Activated CD4-positive, alpha-beta T cell treated with anti-CD3 and anti-CD28 coated beads for 36 hours (primary cell): Measurements from ENCODE around the gene KLK2. TPM values are rescaled to one million over a fixed set of nuclear protein-coding genes. Genes with fewer than 3 reads are reported as not detected.

Experiments
- ATAC-seq: fragments of 200-7000 bp; cut with Tn5 transposase; one replicate; pipeline ENCODE4 v1.10.0; 2021; ENCODE audit warnings: mild to moderate bottlenecking, moderate library complexity
- CTCF ChIA-PET: fragments of 350-600 bp; sonication (Branson Sonifier 250); formaldehyde crosslinking; loops from one replicate; lab custom pipeline; 2021; ENCODE audit warnings: antibody characterized with exemption; lab: Charles Lee
- POLR2A ChIA-PET: fragments of 350-600 bp; sonication (Branson Sonifier 250); formaldehyde crosslinking; loops from one replicate; lab custom pipeline; 2021; ENCODE audit warnings: antibody characterized with exemption, inconsistent platforms; lab: Charles Lee
- DNase-seq: peaks from one replicate; pipeline ENCODE4 v3.0.0-alpha.2; 2020
- H3K27ac Mint-ChIP-seq: one replicate; pipeline ENCODE4 v1.8.0; 2021; ENCODE audit warnings: mixed read lengths
- H3K27me3 Mint-ChIP-seq: one replicate; pipeline ENCODE4 v1.8.0; 2021; ENCODE audit warnings: mixed read lengths
- H3K36me3 Mint-ChIP-seq: one replicate; pipeline ENCODE4 v1.8.0; 2021; ENCODE audit warnings: low read depth, mixed read lengths
- H3K4me1 Mint-ChIP-seq: one replicate; pipeline ENCODE4 v1.8.0; 2021; ENCODE audit warnings: mixed read lengths
- H3K4me3 Mint-ChIP-seq: one replicate; pipeline ENCODE4 v1.8.0; 2021; ENCODE audit warnings: mild to moderate bottlenecking, moderate library complexity, mixed read lengths
- H3K9me3 Mint-ChIP-seq: one replicate; pipeline ENCODE4 v1.8.0; 2021; ENCODE audit warnings: low read depth, mixed read lengths
- intact Hi-C, 2 experiments: fragments of 100-400 bp; cut with DNase I in 1 of 2; cut with micrococcal nuclease in 1 of 2; formaldehyde crosslinking; loops; one replicate each; pipeline versions ENCODE4 v1.14.2 to v1.15.1; 2022 to 2024; cut with DNase I, micrococcal nuclease
- total RNA-seq, 2 experiments: library from RNA; stranded (reverse); gene quantifications; one replicate each; pipeline ENCODE4 v1.2.3, GENCODE V29; 2021

Gene KLK2
- total RNA-seq, 2 experiments from 2014 or later = not detected

- no peak overlapping the region for H3K27ac Mint-ChIP-seq
- DNase-seq (peak; percentile 65), ATAC-seq (peak; percentile 97)
- H3K4me1 Mint-ChIP-seq = peaks cover 3% of the 10 kb centered on the region
- ChIA-PET POLR2A (no interaction called here), CTCF (interaction anchor here (0.7 to 0.8 kb wide), 3 partner anchors 9 to 760 kb away, joined by 3 read pairs; no protein-coding TSS in a partner anchor)
- no peak overlapping the region for H3K4me3 Mint-ChIP-seq
- H3K27me3 Mint-ChIP-seq = peaks cover 23% of the 10 kb centered on the region
- H3K36me3 Mint-ChIP-seq = no peaks in the 10 kb centered on the region
- intact Hi-C loops = no loop called here
- H3K9me3 Mint-ChIP-seq = peaks cover 10% of the 10 kb centered on the region
Observed at GRCh38 chr19:50896591-50897190, 23.5 kb downstream of the KLK2 start.

- Mint-ChIP-seq H3K27me3 (peaks cover 23% of the 10 kb centered on the region), H3K9me3 (peaks cover 10% of the 10 kb centered on the region), H3K27ac (no peak overlapping the region), H3K4me3 (no peak overlapping the region), H3K36me3 (no peaks in the 10 kb centered on the region), H3K4me1 (peaks cover 3% of the 10 kb centered on the region)
- ChIA-PET CTCF (interaction anchor here (0.8 kb wide), 1 partner anchor 8 kb away, joined by 3 read pairs; no protein-coding TSS in a partner anchor), POLR2A (no interaction called here)
- DNase-seq (no peak), ATAC-seq (no peak)
- intact Hi-C loops = no loop called here
Observed at GRCh38 chr19:50897191-50897607, 24.0 kb downstream of the KLK2 start.

- peaks cover 10% of the 10 kb centered on the region for H3K9me3 Mint-ChIP-seq
- no peak for DNase-seq
- peaks cover 3% of the 10 kb centered on the region for H3K4me1 Mint-ChIP-seq
- intact Hi-C loops = no loop called here
- no peak overlapping the region for H3K4me3 Mint-ChIP-seq
- ChIA-PET POLR2A (no interaction called here), CTCF (interaction anchor here (0.7 to 1.9 kb wide), 2 partner anchors 24 to 102 kb away, joined by 4 read pairs; no protein-coding TSS in a partner anchor)
- H3K36me3 Mint-ChIP-seq = no peaks in the 10 kb centered on the region
- no peak overlapping the region for H3K27ac Mint-ChIP-seq
- ATAC-seq = no peak
- peaks cover 25% of the 10 kb centered on the region for H3K27me3 Mint-ChIP-seq
Observed at GRCh38 chr19:50897612-50898011, 24.4 kb downstream of the KLK2 start.

GRCh38 chr19:50898018-50898417 lies 24.8 kb downstream of the KLK2 start:
- ATAC-seq = no peak
- CTCF ChIA-PET = interaction anchor here (0.7 to 1.9 kb wide), 2 partner anchors 24 to 102 kb away, joined by 4 read pairs; no protein-coding TSS in a partner anchor
- H3K4me3 Mint-ChIP-seq = no peak overlapping the region
- no peaks in the 10 kb centered on the region for H3K36me3 Mint-ChIP-seq
- POLR2A ChIA-PET = no interaction called here
- no peak for DNase-seq
- intact Hi-C loops = no loop called here
- H3K9me3 Mint-ChIP-seq = peaks cover 10% of the 10 kb centered on the region
- H3K27me3 Mint-ChIP-seq = peaks cover 25% of the 10 kb centered on the region
- H3K27ac Mint-ChIP-seq = no peak overlapping the region
- H3K4me1 Mint-ChIP-seq = peaks cover 3% of the 10 kb centered on the region

GRCh38 chr19:50899569-50899968 lies 26.3 kb downstream of the KLK2 start:
- DNase-seq = no peak
- ChIA-PET POLR2A (no interaction called here), CTCF (interaction anchor here (1.9 kb wide), 1 partner anchor 22 kb away, joined by 4 read pairs; no protein-coding TSS in a partner anchor)

GRCh38 chr19:50902640-50903039 lies 29.4 kb downstream of the KLK2 start:
- no peak for ATAC-seq
- Mint-ChIP-seq H3K36me3 (no peaks in the 10 kb centered on the region), H3K27me3 (peaks cover 32% of the 10 kb centered on the region), H3K9me3 (no peaks in the 10 kb centered on the region), H3K4me3 (no peak overlapping the region), H3K27ac (no peak overlapping the region), H3K4me1 (no peaks in the 10 kb centered on the region)
- CTCF ChIA-PET = no interaction called here
- POLR2A ChIA-PET = no interaction called here
- intact Hi-C loops = no loop called here
- DNase-seq = no peak

More at GRCh38 chr19:50899569-50899968, 26.3 kb downstream of the KLK2 start:
- no peak overlapping the region for H3K27ac Mint-ChIP-seq
- intact Hi-C loops = no loop called here
- ATAC-seq = no peak
- peaks cover 3% of the 10 kb centered on the region for H3K4me1 Mint-ChIP-seq
- H3K9me3 Mint-ChIP-seq = peaks cover 6% of the 10 kb centered on the region
- no peaks in the 10 kb centered on the region for H3K36me3 Mint-ChIP-seq
- peaks cover 25% of the 10 kb centered on the region for H3K27me3 Mint-ChIP-seq
- H3K4me3 Mint-ChIP-seq = no peak overlapping the region

- intact Hi-C loops = loop anchor here (1.0 kb wide), 1 partner anchor 16 kb away; no protein-coding TSS in a partner anchor
- Mint-ChIP-seq H3K4me1 (peaks cover 9% of the 10 kb centered on the region), H3K4me3 (no peak overlapping the region), H3K36me3 (no peaks in the 10 kb centered on the region), H3K9me3 (no peaks in the 10 kb centered on the region), H3K27ac (no peak overlapping the region), H3K27me3 (peaks cover 55% of the 10 kb centered on the region)
- CTCF ChIA-PET = interaction anchor here (0.7 to 1.3 kb wide), 4 partner anchors 14 to 221 kb away, joined by 3 to 8 read pairs (median 5); no protein-coding TSS in a partner anchor
- DNase-seq (peak; percentile 76), ATAC-seq (no peak)
- POLR2A ChIA-PET = no interaction called here
Observed at GRCh38 chr19:50906217-50906616, 33.0 kb downstream of the KLK2 start.

- intact Hi-C loops = no loop called here
- DNase-seq (no peak), ATAC-seq (no peak)
- no peak overlapping the region for H3K27ac Mint-ChIP-seq
- H3K4me1 Mint-ChIP-seq = peaks cover 9% of the 10 kb centered on the region
- POLR2A ChIA-PET = no interaction called here
- H3K36me3 Mint-ChIP-seq = no peaks in the 10 kb centered on the region
- no peak overlapping the region for H3K4me3 Mint-ChIP-seq
- H3K27me3 Mint-ChIP-seq = peaks cover 54% of the 10 kb centered on the region
- H3K9me3 Mint-ChIP-seq = no peaks in the 10 kb centered on the region
- CTCF ChIA-PET = interaction anchor here (2.0 kb wide), 1 partner anchor 13 kb away, joined by 14 read pairs; no protein-coding TSS in a partner anchor
Observed at GRCh38 chr19:50908336-50908735, 35.1 kb downstream of the KLK2 start.

GRCh38 chr19:50909240-50910070 lies 36.2 kb downstream of the KLK2 start:
- DNase-seq (peak; percentile 77), ATAC-seq (peak; percentile 86)
- POLR2A ChIA-PET = no interaction called here
- CTCF ChIA-PET = interaction anchor here (1.4 kb wide), 1 partner anchor 13 kb away, joined by 4 read pairs; no protein-coding TSS in a partner anchor
- Mint-ChIP-seq H3K4me3 (peak overlapping the region; percentile 15), H3K4me1 (peaks cover 9% of the 10 kb centered on the region), H3K27ac (no peak overlapping the region), H3K9me3 (no peaks in the 10 kb centered on the region), H3K36me3 (no peaks in the 10 kb centered on the region), H3K27me3 (peaks cover 48% of the 10 kb centered on the region)
- intact Hi-C loops = no loop called here

GRCh38 chr19:50910722-50911121 lies 37.5 kb downstream of the KLK2 start:
- ChIA-PET CTCF (no interaction called here), POLR2A (no interaction called here)
- intact Hi-C loops = no loop called here
- DNase-seq (no peak), ATAC-seq (no peak)
- Mint-ChIP-seq H3K9me3 (no peaks in the 10 kb centered on the region), H3K4me3 (no peak overlapping the region), H3K27me3 (peaks cover 44% of the 10 kb centered on the region), H3K36me3 (no peaks in the 10 kb centered on the region), H3K4me1 (peaks cover 9% of the 10 kb centered on the region), H3K27ac (no peak overlapping the region)
